Cardiac fibroblast (primary cell): ENCODE results near the gene SYPL1.

ENCODE experiments used
- DNase-seq, 2 donors: peaks; one replicate each; pipeline versions ENCODE4 v3.0.0 to v3.0.0-alpha.2; 2010; ENCODE audit warnings: low read depth in 2 of 2
- H3K4me3 ChIP-seq, 2 donors: replicated peaks in 1 of 2; 1 replicate in 1 of 2; 2 replicates in 1 of 2; pipeline ENCODE4 v1.5.1; 2011; ENCODE audit warnings: low read depth in 2 of 2, low read length in 2 of 2, mild to moderate bottlenecking in 2 of 2, moderate library complexity in 1 of 2
- TF ChIP-seq, protein P1 (sequence below): IDR thresholded peaks from one replicate; pipeline ENCODE4 v1.5.1; 2011; ENCODE audit warnings: low read depth, mild to moderate bottlenecking, low read length, inconsistent platforms

Gene SYPL1

GRCh38 chr7:106064316-106064715 lies 47.8 kb downstream of the SYPL1 start:
- TF ChIP-seq, protein P1, sequence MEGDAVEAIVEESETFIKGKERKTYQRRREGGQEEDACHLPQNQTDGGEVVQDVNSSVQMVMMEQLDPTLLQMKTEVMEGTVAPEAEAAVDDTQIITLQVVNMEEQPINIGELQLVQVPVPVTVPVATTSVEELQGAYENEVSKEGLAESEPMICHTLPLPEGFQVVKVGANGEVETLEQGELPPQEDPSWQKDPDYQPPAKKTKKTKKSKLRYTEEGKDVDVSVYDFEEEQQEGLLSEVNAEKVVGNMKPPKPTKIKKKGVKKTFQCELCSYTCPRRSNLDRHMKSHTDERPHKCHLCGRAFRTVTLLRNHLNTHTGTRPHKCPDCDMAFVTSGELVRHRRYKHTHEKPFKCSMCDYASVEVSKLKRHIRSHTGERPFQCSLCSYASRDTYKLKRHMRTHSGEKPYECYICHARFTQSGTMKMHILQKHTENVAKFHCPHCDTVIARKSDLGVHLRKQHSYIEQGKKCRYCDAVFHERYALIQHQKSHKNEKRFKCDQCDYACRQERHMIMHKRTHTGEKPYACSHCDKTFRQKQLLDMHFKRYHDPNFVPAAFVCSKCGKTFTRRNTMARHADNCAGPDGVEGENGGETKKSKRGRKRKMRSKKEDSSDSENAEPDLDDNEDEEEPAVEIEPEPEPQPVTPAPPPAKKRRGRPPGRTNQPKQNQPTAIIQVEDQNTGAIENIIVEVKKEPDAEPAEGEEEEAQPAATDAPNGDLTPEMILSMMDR: no peak
- H3K4me3 ChIP-seq: no peak overlapping the region
- no peak for DNase-seq

DNA sequence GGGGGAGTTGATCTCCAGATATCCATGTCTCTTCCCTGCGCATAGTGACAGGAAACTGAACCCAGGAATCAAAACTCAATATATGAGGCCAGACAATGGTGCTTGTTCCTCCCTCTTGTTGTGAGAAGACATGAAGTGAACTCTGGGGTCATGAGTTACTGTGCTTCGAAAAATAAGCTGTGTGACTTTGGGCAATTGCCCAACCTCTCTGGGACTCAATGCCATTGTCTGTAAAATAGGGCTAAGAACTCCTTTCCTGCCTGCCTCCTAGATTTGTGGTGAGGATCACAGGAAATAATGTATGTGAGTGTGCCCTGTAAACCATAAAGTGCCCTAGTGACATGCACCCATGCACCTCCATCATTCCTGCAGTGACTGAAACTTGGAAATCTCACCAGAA lies 48.4 kb downstream of the SYPL1 start:
- no peak for DNase-seq
- TF ChIP-seq, protein P1: no peak
- no peak overlapping the region for H3K4me3 ChIP-seq

DNA sequence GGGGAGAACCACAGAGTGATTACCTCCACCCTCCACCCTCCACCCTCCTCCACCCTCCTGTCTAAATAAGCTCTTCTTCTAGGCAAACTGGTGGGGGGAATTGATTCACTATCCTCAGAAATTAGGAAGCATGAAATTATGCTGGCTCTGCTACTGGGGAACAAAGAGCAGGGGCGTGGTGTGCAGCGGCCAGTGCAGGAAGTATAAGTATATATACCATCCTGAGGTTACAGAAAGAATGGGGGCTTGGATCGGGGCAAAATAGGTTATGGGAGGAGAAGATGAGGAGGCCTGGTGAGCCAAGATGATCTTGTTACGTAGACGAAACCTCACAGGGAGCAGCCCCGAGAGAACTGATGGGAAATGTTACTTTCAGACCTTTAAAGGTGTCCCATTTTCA lies 49.1 kb downstream of the SYPL1 start:
- DNase-seq: no peak
- H3K4me3 ChIP-seq: no peak overlapping the region
- TF ChIP-seq, protein P1: no peak

- TF ChIP-seq, protein P1: no peak
- DNase-seq: no peak
- H3K4me3 ChIP-seq: no peak overlapping the region
These were observed 49.6 kb downstream of the SYPL1 start for GRCh38 chr7:106062521-106062931.

GRCh38 chr7:106062006-106062405 lies 50.1 kb downstream of the SYPL1 start:
- no peak overlapping the region for H3K4me3 ChIP-seq
- DNase-seq: no peak
- TF ChIP-seq, protein P1: no peak

GRCh38 chr7:106061301-106061979 lies 50.7 kb downstream of the SYPL1 start:
- TF ChIP-seq, protein P1: no peak
- DNase-seq: no peak

More at GRCh38 chr7:106061301-106061979, 50.7 kb downstream of the SYPL1 start:
- no peak overlapping the region for H3K4me3 ChIP-seq
